ENCODE data around the gene ZNF143. TPM values are rescaled to one million over a fixed set of nuclear protein-coding genes. Genes with fewer than 3 reads are reported as not detected.

ZNF143 gene
- total RNA-seq, 1 donor from 2014 or later = 22.1 TPM

DNA sequence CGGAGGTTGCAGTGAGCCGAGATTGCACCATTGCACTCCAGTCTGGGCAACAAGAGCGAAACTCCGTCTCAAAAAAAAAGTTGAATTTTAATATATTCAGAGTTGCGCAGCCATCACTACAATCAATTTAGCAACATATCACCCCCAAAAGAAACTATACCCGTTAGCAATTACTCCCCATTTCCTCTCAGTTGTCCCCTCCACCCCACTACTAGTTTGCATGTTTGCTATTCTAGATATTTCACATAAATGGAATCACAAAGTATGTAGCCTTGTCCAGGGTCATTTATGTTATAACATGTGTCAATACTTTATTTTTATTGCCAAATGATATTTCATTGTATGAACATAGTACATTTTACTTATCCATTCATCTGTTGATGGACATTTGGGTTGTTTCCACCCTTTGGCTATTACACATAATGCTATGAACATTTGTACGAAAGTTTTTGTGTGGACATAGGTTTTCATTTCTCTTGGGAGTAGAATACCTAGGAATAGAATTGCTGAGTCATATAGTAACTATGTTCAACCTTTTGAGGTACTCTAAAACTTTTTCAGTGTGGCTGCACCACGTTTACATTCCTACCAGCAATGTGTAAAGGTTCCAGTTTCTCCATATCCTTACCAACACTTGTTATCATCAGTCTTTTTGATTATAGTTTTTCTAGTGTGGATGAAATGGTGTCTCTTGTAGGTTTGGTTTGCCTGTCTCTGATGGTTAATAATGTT, 2.2 kb downstream of the ZNF143 start:
- Mint-ChIP-seq H3K4me1 (ENCODE audit: unreplicated experiment) (peaks cover 29% of the 10 kb centered on the region), H3K27ac (ENCODE audit: unreplicated experiment) (peak overlapping the region; percentile 76), H3K4me3 (ENCODE audit: unreplicated experiment) (peak overlapping the region; percentile 32), H3K9me3 (ENCODE audit: unreplicated experiment) (no peaks in the 10 kb centered on the region), H3K27me3 (ENCODE audit: unreplicated experiment) (no peaks in the 10 kb centered on the region), H3K36me3 (ENCODE audit: unreplicated experiment) (peaks cover 2% of the 10 kb centered on the region)
- TF ChIP-seq, protein P1, sequence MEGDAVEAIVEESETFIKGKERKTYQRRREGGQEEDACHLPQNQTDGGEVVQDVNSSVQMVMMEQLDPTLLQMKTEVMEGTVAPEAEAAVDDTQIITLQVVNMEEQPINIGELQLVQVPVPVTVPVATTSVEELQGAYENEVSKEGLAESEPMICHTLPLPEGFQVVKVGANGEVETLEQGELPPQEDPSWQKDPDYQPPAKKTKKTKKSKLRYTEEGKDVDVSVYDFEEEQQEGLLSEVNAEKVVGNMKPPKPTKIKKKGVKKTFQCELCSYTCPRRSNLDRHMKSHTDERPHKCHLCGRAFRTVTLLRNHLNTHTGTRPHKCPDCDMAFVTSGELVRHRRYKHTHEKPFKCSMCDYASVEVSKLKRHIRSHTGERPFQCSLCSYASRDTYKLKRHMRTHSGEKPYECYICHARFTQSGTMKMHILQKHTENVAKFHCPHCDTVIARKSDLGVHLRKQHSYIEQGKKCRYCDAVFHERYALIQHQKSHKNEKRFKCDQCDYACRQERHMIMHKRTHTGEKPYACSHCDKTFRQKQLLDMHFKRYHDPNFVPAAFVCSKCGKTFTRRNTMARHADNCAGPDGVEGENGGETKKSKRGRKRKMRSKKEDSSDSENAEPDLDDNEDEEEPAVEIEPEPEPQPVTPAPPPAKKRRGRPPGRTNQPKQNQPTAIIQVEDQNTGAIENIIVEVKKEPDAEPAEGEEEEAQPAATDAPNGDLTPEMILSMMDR (IDR thresholded peaks at IDR 0.05) = no peak
- DNase-seq (ENCODE audit: extremely low spot score, unreplicated experiment) = no peak

DNA sequence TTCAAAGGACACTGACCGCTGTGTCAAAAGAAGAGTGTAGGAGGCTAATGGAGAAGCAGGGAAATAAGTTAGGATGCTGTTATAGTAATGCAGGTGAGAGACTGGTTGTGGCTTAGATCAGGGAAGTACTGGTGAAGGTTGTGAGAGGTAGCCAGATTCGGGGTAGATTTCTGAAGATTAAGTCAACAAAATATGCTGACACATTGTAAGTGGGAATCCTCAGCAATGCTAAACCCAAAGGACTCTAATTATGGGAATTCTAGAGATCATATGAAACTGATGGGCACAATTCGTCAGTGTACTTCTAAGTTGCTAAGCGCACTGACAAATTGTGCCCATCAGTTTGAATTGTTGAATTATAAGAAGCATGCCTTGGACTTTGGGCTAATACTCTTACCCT, 10.0 kb downstream of the ZNF143 start:
- H3K9me3 Mint-ChIP-seq (ENCODE audit: unreplicated experiment) = no peaks in the 10 kb centered on the region
- no peak overlapping the region for H3K4me3 Mint-ChIP-seq (ENCODE audit: unreplicated experiment)
- no peak overlapping the region for H3K27ac Mint-ChIP-seq (ENCODE audit: unreplicated experiment)
- TF ChIP-seq, protein P1 (IDR thresholded peaks at IDR 0.05) = no peak
- H3K4me1 Mint-ChIP-seq (ENCODE audit: unreplicated experiment) = no peaks in the 10 kb centered on the region
- no peaks in the 10 kb centered on the region for H3K27me3 Mint-ChIP-seq (ENCODE audit: unreplicated experiment)
- no peak for DNase-seq (ENCODE audit: extremely low spot score, unreplicated experiment)
- H3K36me3 Mint-ChIP-seq (ENCODE audit: unreplicated experiment) = peaks cover 22% of the 10 kb centered on the region

DNA sequence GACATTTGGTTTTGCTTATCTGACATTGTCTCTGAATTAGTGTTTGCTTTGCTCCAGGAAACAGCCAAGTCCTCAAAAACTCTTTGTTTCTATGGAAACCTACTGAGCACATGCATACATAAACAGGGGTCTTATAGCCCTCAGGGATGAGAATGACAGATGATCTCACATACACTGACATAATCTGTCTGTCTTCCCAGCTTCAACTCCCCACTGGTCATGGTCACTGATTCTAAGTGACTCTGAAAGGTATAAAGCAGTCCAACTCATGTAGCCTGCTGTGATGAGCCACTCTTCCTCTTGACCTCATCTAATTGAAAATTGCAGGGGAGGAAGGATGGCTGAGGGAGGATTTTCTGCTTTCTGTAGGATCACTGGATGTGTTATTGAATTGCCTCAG, 12.6 kb downstream of the ZNF143 start:
- H3K36me3 Mint-ChIP-seq (ENCODE audit: unreplicated experiment) = peaks cover 26% of the 10 kb centered on the region
- H3K27me3 Mint-ChIP-seq (ENCODE audit: unreplicated experiment) = no peaks in the 10 kb centered on the region
- H3K27ac Mint-ChIP-seq (ENCODE audit: unreplicated experiment) = peak overlapping the region; percentile 41

DNA sequence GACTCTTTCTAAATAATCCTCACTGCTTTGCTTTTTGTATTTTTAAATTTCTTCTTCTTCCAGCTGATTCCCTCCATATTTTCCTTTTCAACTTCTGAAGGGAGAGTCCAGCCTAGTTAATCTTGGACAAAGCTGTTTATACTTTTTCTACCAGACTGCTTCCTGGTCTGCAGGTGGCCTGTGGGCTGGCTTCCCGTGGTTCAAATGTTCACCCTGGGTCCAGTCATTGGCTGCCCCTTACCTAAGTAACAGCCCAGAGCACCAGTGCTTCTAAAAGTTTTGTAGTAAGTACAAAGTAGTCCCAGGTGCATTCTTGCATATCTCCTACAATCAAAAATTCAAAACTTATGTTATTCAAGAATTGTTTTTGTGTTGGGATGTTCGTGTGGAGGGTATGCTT, 19.1 kb downstream of the ZNF143 start:
- H3K9me3 Mint-ChIP-seq (ENCODE audit: unreplicated experiment) = no peaks in the 10 kb centered on the region
- TF ChIP-seq, protein P1 (IDR thresholded peaks at IDR 0.05) = no peak
- H3K36me3 Mint-ChIP-seq (ENCODE audit: unreplicated experiment) = peaks cover 20% of the 10 kb centered on the region
- no peak overlapping the region for H3K4me3 Mint-ChIP-seq (ENCODE audit: unreplicated experiment)
- no peak for DNase-seq (ENCODE audit: extremely low spot score, unreplicated experiment)
- no peak overlapping the region for H3K27ac Mint-ChIP-seq (ENCODE audit: unreplicated experiment)
- no peaks in the 10 kb centered on the region for H3K27me3 Mint-ChIP-seq (ENCODE audit: unreplicated experiment)
- no peaks in the 10 kb centered on the region for H3K4me1 Mint-ChIP-seq (ENCODE audit: unreplicated experiment)

More for the DNA sequence above, 12.6 kb downstream of the ZNF143 start:
- DNase-seq (ENCODE audit: extremely low spot score, unreplicated experiment) = no peak
- TF ChIP-seq, protein P1 (IDR thresholded peaks at IDR 0.05) = no peak
- no peak overlapping the region for H3K4me3 Mint-ChIP-seq (ENCODE audit: unreplicated experiment)
- no peaks in the 10 kb centered on the region for H3K4me1 Mint-ChIP-seq (ENCODE audit: unreplicated experiment)
- no peaks in the 10 kb centered on the region for H3K9me3 Mint-ChIP-seq (ENCODE audit: unreplicated experiment)

DNA sequence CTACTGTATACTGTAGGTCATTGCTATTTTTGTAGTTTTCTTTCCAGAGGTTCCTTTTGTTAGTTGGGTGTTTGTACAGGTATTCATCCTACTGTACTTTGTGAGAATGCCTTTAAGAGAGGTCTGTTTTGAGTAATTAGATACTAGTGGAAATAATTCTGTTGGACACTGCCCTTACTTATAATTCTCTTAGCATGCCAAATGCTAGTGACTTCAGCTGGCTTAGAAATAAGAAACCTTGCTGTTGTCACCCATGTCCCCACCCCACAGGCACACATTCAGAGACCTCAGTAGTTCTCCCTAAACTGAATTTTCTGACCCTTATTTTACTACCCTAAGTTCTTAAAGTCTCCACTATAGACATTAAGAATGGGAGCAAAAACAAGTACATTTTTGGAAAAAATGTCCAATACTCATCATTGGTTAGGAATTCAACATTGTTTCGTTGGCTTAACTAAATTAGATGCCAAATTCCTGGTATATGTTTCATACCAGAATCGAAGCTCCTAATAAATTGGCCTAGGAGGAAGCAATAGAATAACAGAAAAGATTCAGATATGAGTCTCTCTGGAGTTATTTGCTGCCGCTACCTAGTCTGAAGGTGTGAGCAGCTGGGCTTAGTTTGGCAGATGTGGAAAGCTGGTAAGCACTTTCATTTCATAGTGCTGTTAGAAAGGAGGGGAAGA, 28.4 kb downstream of the ZNF143 start:
- Mint-ChIP-seq H3K9me3 (ENCODE audit: unreplicated experiment) (no peaks in the 10 kb centered on the region), H3K4me1 (ENCODE audit: unreplicated experiment) (peaks cover 19% of the 10 kb centered on the region), H3K27ac (ENCODE audit: unreplicated experiment) (peak overlapping the region; percentile 75)

More for the DNA sequence above, 28.4 kb downstream of the ZNF143 start:
- Mint-ChIP-seq H3K27me3 (ENCODE audit: unreplicated experiment) (no peaks in the 10 kb centered on the region), H3K4me3 (ENCODE audit: unreplicated experiment) (no peak overlapping the region), H3K36me3 (ENCODE audit: unreplicated experiment) (peaks cover 8% of the 10 kb centered on the region)
- no peak for DNase-seq (ENCODE audit: extremely low spot score, unreplicated experiment)
- TF ChIP-seq, protein P1 (IDR thresholded peaks at IDR 0.05) = no peak
